Smooth muscle cell (in vitro differentiated cells): ENCODE measurements around the gene NR1D2. TPM values are rescaled to one million over a fixed set of nuclear protein-coding genes. Genes with fewer than 3 reads are reported as not detected.
"Not testable (repeated sequence)": the region's sequence is repeated elsewhere in the genome, so short reads cannot be mapped to it uniquely, and the experiment has no call there.

Experiments
- DNase-seq: peaks from one replicate; lab custom pipeline; 2025; ENCODE audit not compliant: unreplicated experiment; lab: John Stamatoyannopoulos, UW
- H2AFZ ChIP-seq: fragments of 200-600 bp; sonication (generic); 2 replicates; pipeline ENCODE4 v1.6.0; 2016; ENCODE audit warnings: antibody characterized with exemption, low read depth, mild to moderate bottlenecking
- H3F3A ChIP-seq: fragments of 200-600 bp; sonication (generic); 2 replicates; pipeline ENCODE4 v1.6.0; 2017; ENCODE audit warnings: antibody characterized with exemption, low read depth
- H3K27ac ChIP-seq: fragments of 200-600 bp; sonication (generic); 2 replicates; pipeline ENCODE4 v1.5.1; 2016; ENCODE audit warnings: low read depth, mild to moderate bottlenecking
- H3K27me3 ChIP-seq: fragments of 200-600 bp; sonication (generic); 2 replicates; pipeline ENCODE4 v1.6.1; 2016; ENCODE audit warnings: low read depth, mild to moderate bottlenecking
- H3K36me3 ChIP-seq: fragments of 200-600 bp; sonication (generic); 2 replicates; pipeline ENCODE4 v1.5.1; 2016; ENCODE audit warnings: low read depth
- H3K4me1 ChIP-seq: fragments of 200-600 bp; sonication (generic); 2 replicates; pipeline ENCODE4 v1.5.1; 2016; ENCODE audit warnings: low read depth
- H3K4me2 ChIP-seq: fragments of 200-600 bp; sonication (generic); 2 replicates; pipeline ENCODE4 v1.6.0; 2016; ENCODE audit warnings: mild to moderate bottlenecking
- H3K4me3 ChIP-seq: fragments of 200-600 bp; sonication (generic); 2 replicates; pipeline ENCODE4 v1.5.1; 2016; ENCODE audit warnings: mild to moderate bottlenecking
- H3K79me2 ChIP-seq: fragments of 200-600 bp; sonication (generic); 2 replicates; pipeline ENCODE4 v1.6.0; 2016; ENCODE audit warnings: low read depth, mild to moderate bottlenecking
- H3K9ac ChIP-seq: fragments of 200-600 bp; sonication (generic); 2 replicates; pipeline ENCODE4 v1.6.0; 2016; ENCODE audit warnings: low read depth
- H3K9me3 ChIP-seq: fragments of 200-600 bp; sonication (generic); replicated peaks from 2 replicates; pipeline ENCODE4 v1.5.1; 2016; ENCODE audit warnings: low read depth
- H4K20me1 ChIP-seq: fragments of 200-600 bp; sonication (generic); 2 replicates; pipeline ENCODE4 v1.6.0; 2016; ENCODE audit warnings: low read depth
- CTCF ChIP-seq: fragments of 200-600 bp; sonication (generic); IDR thresholded peaks from 2 replicates; pipeline ENCODE4 v1.5.1; 2017; ENCODE audit warnings: borderline replicate concordance, mild to moderate bottlenecking, antibody characterized with exemption; ENCODE audit not compliant: insufficient read depth, poor library complexity, severe bottlenecking
- WGBS: methylation state at CpG from one replicate; pipeline ENCODE4 v1.1.7; 2016; ENCODE audit warnings: low lambda C conversion rate; 5-methylcytosine and 5-hydroxymethylcytosine counted together
- polyA plus RNA-seq: library from polyadenylated mRNA; unstranded; fragments of >200 nt; fragmentation: Nextera tagmentation; extraction: Ambion mirVana; gene quantifications from 2 replicates; pipeline ENCODE4 v1.2.1, GENCODE V29; 2016
- total RNA-seq: library from RNA; depleted of rRNA; stranded (reverse); fragments of >200 nt; gene quantifications from 2 replicates; pipeline ENCODE4 v1.2.3, GENCODE V29; 2014

The NR1D2 gene
- total and polyA plus RNA-seq, 2 experiments from 2014 or later, result 11.7 to 37.8 TPM

- Histone ChIP-seq H3K4me1 (peaks cover 26% of the 10 kb centered on the region), H3F3A (peaks cover 21% of the 10 kb centered on the region), H3K9ac (peak overlapping the region; percentile 84), H3K79me2 (peaks cover 62% of the 10 kb centered on the region), H3K9me3 (no peaks in the 10 kb centered on the region), H3K4me3 (peak overlapping the region; percentile 85), H2AFZ (no peak overlapping the region), H3K27me3 (no peaks in the 10 kb centered on the region), H3K27ac (peak overlapping the region; percentile 71), H3K36me3 (peaks cover 5% of the 10 kb centered on the region), H3K4me2 (peak overlapping the region; percentile 87), H4K20me1 (peaks cover 50% of the 10 kb centered on the region)
- no peak for TF ChIP-seq CTCF
- WGBS, result 29% methylated on average over 7 of the region's 7 CpGs
- no peak for DNase-seq
Observed at GRCh38 chr3:23915537-23916108, 29.5 kb upstream of the NR1D2 start.

- peaks cover 21% of the 10 kb centered on the region for H3F3A ChIP-seq
- TF ChIP-seq CTCF, result no peak
- peaks cover 61% of the 10 kb centered on the region for H3K79me2 ChIP-seq
- H3K4me3 ChIP-seq, result peak overlapping the region; percentile 85
- peaks cover 56% of the 10 kb centered on the region for H4K20me1 ChIP-seq
- H3K36me3 ChIP-seq, result no peaks in the 10 kb centered on the region
- H3K4me1 ChIP-seq, result peaks cover 26% of the 10 kb centered on the region
- peak overlapping the region; percentile 87 for H3K4me2 ChIP-seq
- H3K27ac ChIP-seq, result peak overlapping the region; percentile 71
- peak overlapping the region; percentile 83 for H2AFZ ChIP-seq
- no peaks in the 10 kb centered on the region for H3K27me3 ChIP-seq
- peak; percentile 75 for DNase-seq
- H3K9ac ChIP-seq, result peak overlapping the region; percentile 84
- H3K9me3 ChIP-seq, result no peaks in the 10 kb centered on the region
- 2% methylated on average over 47 of the region's 48 CpGs for WGBS
Observed at GRCh38 chr3:23916152-23916885, 28.8 kb upstream of the NR1D2 start.

DNA sequence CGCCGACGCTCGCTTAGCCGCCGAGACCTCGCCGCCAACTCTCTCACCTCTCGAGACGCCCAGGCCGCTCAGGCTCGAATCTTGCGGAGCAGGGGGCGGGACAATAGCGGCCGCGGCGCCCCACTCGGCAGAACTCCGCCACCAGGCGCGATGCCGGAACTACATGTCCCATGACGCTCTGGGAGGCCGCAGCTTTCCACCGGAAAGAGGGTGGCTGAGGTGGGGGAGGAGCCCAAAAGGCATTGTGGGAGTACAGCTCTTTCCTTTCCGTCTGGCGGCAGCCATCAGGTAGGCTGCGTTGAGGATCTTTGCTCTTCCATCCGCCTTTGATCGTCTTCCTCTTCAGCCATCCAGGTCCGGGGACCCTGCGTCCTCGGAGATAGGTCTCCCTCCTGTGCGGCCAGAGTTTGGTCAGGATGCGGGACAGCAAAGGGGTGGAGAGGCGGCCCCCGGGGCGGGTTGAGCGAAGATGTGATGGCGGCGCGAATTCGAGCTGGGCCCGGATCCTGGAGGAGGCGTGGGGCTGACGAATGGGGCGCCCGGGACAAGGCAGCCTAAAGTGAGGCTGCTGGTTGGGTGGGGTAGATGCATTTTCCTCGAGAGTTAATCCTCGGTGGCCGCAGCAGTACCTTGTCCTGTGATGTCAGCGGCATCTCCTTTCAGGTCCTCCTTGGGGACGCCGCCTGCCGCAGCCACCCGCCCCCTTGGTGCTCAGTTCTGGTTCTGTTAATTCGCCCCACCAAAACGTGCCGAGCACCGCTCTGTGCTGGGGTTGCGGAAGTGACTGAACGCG, 28.0 kb upstream of the NR1D2 start, which contains the start of the genes NKIRAS1 and RPL15:
Gene NKIRAS1, minus strand, starts transcription at position 105 of the 793 bp plus-strand sequence. CDS start 6,086 bp downstream, outside the sequence.
Gene RPL15, plus strand, starts transcription at position 247 of the 793 bp plus-strand sequence. CDS start 728 bp downstream, outside the sequence.
- peaks cover 21% of the 10 kb centered on the region for H3F3A ChIP-seq
- H3K27me3 ChIP-seq, result no peaks in the 10 kb centered on the region
- H3K4me3 ChIP-seq, result peak within 1 kb of the TSS; percentile 85
- H3K4me1 ChIP-seq, result peaks cover 26% of the 10 kb centered on the region
- H3K27ac ChIP-seq, result peak within 1 kb of the TSS; percentile 71
- peak; percentile 76 for DNase-seq
- H3K4me2 ChIP-seq, result peak within 1 kb of the TSS; percentile 99
- WGBS, result under 1% methylated on average over 56 of the region's 64 CpGs
- H3K36me3 ChIP-seq, result no peaks in the 10 kb centered on the region
- H2AFZ ChIP-seq, result peak within 1 kb of the TSS; percentile 83
- peaks cover 49% of the 10 kb centered on the region for H4K20me1 ChIP-seq
- H3K79me2 ChIP-seq, result peaks cover 53% of the 10 kb centered on the region
- TF ChIP-seq CTCF, result peak; percentile 29
- H3K9me3 ChIP-seq, result no peaks in the 10 kb centered on the region
- H3K9ac ChIP-seq, result peak within 1 kb of the TSS; percentile 87

- not testable (repeated sequence) for DNase-seq, H3K9me3 ChIP-seq, H3K36me3 ChIP-seq, H3K27me3 ChIP-seq, H2AFZ ChIP-seq
- peaks cover 49% of the 10 kb centered on the region for H4K20me1 ChIP-seq
- peaks cover 26% of the 10 kb centered on the region for H3K4me1 ChIP-seq
- H3K9ac ChIP-seq, result peak overlapping the region; percentile 87
- WGBS, result 2% methylated on average over 21 of the region's 21 CpGs
- peaks cover 46% of the 10 kb centered on the region for H3K79me2 ChIP-seq
- peaks cover 21% of the 10 kb centered on the region for H3F3A ChIP-seq
- peak overlapping the region; percentile 70 for H3K27ac ChIP-seq
- H3K4me3 ChIP-seq, result peak overlapping the region; percentile 85
- H3K4me2 ChIP-seq, result peak overlapping the region; percentile 99
Observed at GRCh38 chr3:23917679-23918303, 27.3 kb upstream of the NR1D2 start.

GRCh38 chr3:23918331-23918730, 26.8 kb upstream of the NR1D2 start:
- H3F3A ChIP-seq, result peaks cover 21% of the 10 kb centered on the region
- H2AFZ ChIP-seq, H3K9me3 ChIP-seq, H3K27me3 ChIP-seq, DNase-seq, H3K36me3 ChIP-seq: not testable (repeated sequence)
- H3K4me1 ChIP-seq, result peaks cover 26% of the 10 kb centered on the region
- H3K4me2 ChIP-seq, result peak overlapping the region; percentile 99
- peak overlapping the region; percentile 85 for H3K4me3 ChIP-seq
- H3K9ac ChIP-seq, result peak overlapping the region; percentile 87
- peaks cover 40% of the 10 kb centered on the region for H3K79me2 ChIP-seq
- peak overlapping the region; percentile 70 for H3K27ac ChIP-seq
- WGBS, result 21% methylated on average over 12 of the region's 12 CpGs
- peaks cover 46% of the 10 kb centered on the region for H4K20me1 ChIP-seq
